Nucleus accumbens (tissue), 56 donors: ENCODE data around the gene SLC45A3.
A peak's percentile ranks its signal among the peaks of the same experiment; 100 is the strongest.
"Not testable (repeated sequence)": the region's sequence is repeated elsewhere in the genome, so short reads cannot be mapped to it uniquely, and the experiment has no call there.

Experiments
- DNase-seq, 56 donors: peaks; one replicate each; lab custom pipeline; 2025; lab: John Stamatoyannopoulos, UW

The SLC45A3 gene, protein sequence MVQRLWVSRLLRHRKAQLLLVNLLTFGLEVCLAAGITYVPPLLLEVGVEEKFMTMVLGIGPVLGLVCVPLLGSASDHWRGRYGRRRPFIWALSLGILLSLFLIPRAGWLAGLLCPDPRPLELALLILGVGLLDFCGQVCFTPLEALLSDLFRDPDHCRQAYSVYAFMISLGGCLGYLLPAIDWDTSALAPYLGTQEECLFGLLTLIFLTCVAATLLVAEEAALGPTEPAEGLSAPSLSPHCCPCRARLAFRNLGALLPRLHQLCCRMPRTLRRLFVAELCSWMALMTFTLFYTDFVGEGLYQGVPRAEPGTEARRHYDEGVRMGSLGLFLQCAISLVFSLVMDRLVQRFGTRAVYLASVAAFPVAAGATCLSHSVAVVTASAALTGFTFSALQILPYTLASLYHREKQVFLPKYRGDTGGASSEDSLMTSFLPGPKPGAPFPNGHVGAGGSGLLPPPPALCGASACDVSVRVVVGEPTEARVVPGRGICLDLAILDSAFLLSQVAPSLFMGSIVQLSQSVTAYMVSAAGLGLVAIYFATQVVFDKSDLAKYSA

DNA sequence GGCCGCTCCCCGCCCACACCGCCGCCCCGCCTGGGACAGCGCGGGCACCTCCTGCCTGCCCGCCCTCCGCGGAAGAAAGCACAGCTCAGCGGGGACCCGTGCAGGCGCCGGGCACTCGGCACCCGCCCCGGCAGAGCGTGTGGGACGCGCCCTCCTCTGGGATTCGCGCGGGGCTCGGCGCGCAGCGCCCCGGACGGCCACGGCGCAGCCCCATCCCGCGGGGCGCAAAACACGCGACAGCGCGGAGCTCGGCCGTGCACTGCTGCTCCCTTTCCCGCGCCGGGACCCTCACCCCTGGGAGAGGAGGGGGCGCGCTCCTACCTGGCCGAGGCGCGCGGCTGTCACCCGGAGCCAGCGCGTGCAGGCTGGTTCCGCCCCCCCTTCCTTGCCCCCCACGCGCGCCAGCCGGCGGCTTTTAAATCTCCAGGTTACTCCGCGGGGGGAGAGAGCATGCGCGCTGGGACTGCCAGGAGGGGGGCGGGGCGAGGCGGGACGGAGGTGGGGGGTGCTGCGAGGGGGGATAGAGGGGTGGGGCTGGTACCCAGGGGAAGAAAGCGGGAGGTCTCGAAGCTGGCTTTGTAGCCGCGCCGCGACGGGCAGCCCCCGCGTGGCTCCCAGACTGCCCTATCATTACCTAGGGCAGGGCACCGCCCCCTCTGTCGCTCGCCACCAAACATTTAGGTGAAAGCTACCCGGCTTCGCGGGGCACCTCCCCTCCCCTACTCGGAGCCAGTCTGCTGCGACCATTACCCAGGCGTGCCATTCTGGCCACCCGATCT, at the start of gene SLC45A3:
SLC45A3 (minus strand) TSS at position 437 of the 779 bp plus-strand sequence. CDS start 15,853 bp downstream, outside the sequence.
- peak in 37 of 56 donors; percentile 24 to 85 (median 54) for DNase-seq

- no peak for DNase-seq
Measured at GRCh38 chr1:205726619-205727125, 46.4 kb upstream of the SLC45A3 start.

DNA sequence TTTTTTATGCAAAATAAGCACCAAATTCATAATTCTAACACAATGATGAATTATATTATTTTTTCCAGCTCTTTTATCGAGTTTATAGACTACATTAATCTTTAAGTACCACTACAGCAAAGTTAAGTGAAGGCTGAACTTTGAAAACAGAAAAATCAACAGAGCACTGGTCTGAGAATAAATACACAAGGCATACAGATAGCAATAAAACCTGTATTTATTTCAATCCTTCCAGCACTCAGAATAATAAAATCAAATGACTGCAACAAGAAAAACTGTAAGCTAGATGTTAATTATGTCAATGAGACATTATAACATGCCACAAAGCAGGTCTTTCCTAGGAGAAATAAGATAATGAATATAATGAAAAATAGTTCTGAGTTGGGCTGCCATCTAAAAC, 45.2 kb upstream of the SLC45A3 start:
- no peak for DNase-seq

- not testable (repeated sequence) for DNase-seq
Measured at GRCh38 chr1:205720740-205721139, 40.4 kb upstream of the SLC45A3 start.

GRCh38 chr1:205719762-205720161, 39.5 kb upstream of the SLC45A3 start:
- no peak for DNase-seq

DNA sequence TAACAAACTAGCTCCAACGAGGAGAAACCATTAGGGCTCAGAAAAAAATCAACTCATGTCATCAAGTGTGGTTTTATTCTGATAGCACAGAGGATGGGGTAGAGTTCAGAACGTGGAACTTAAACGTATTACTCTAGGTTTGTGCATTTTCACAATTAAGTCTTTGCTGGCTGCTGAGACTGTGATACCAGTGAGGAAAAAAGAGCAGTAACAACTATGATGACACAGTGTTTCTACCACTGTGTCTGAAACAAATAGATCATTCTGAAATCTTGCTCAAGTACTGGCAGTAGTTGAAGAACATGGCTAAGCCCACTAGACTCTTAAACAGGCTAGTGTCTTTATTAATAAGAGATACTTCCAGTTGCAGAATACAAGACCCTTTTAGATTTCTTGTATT, 38.7 kb upstream of the SLC45A3 start:
- DNase-seq = no peak

DNA sequence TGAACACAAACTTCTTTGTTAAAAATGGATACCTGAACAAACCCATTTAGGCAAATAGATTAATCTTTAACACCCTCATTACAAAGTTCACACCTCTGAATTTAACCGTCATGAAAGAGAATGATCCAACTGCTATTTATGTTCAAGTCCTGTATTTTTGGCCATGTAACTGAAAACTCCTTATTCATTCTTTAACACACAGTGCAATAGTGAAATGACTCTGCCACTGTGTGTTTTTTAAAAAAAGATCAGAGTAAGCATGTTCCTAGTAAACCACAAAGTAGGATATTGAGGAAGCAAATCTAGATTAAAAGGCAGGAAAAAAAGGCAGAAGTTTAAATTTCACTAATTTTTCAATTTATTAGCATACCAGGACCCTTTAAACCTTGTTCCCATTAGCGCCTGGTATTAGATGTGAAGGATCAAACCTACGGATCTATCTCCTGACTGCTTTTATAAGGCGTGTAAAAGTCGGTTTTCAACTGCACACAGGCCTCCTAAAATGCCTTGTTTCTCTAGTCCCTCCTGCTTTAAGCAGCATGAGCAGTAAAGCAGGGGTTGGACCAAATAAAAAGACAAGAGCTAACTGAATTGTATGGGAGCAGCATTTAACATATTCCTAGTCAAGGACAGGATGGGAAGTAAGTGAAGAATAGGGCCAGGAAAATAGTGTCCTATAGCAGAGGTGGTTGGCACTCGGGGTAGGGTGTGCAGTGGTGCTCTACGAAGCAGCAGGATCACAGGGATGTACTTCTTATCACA, 36.2 kb upstream of the SLC45A3 start:
- DNase-seq = no peak

DNA sequence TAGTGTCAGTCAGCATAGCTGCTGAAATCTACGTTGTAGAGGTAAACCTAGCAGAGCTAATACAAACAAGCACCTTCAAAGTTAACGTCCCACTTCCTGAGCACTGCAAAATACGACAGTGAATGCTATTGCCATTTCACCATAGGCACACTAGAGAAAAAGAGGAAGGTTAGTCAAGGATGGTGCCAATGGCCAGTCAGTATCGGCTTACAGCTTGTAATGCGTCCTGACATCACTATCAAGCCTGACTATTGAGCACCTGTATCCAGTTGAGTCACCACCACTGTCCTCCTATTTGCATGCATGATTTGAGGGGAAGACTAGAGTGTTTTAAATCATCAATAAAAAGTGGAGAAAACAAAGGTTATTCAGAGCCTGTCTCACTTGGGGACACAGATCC, 35.3 kb upstream of the SLC45A3 start:
- no peak for DNase-seq

DNA sequence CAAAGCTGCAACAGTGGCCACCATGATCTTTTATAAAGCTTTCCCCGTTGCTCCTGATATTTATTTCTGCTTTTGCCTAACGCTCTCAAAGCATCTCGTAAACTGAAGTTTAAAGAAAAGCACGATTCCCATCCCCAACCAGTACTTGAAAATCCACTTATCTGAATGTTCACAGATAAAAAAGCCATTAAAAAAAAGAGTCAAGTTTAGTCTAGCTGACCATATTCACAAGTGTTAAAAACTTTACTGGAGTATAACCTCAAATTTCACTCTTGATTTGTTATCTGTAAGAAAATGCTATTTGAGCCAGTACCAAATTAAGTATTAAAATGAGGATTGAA, 34.6 kb upstream of the SLC45A3 start:
- DNase-seq = no peak

GRCh38 chr1:205714190-205714905, 34.0 kb upstream of the SLC45A3 start:
- DNase-seq = peak in 19 of 56 donors; percentile 2 to 32 (median 17)

DNA sequence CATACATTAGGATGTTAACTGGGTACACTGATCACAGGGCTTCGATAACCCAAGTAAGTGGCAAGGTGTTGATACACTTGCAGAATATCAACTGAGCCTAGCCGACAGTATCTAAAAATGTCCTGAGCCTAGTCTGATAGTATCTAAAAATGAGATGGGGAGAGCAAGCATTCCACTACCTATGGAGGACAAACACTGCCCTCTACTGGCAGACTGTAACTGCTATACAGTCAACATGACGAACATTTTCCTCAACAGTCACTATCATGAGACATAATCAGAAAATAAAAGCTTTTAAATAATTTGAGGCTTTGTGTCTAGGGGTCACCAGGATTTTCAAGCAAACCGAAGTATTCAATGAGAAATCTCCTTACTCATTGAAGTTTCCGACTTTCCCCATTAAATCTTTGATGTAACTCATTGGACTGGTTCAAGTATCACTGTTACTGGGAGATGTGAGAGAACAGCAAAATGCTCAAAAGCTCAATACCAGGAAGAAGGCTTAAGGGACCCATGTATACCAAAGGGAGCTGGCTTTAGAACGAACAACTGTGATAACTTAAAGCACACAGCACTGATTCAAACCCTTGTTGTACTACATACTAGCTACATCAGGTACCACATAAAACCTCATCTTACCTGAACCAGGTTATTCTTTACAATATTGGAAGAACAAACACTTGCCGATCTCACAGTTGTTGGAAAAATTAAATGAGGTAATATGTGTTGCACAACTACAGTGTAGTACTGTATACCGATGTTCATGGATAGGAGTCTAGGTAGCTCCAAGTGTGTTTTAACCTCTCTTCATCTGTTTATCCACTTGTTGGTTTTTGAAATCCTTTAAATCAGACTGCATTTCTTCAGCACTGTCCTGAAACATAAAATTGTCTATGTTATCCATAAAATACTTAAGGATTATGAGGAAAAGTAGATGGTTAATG, 31.1 kb upstream of the SLC45A3 start:
- DNase-seq = peak in 39 of 56 donors; percentile 4 to 86 (median 40)

- DNase-seq = no peak
Measured at GRCh38 chr1:205710201-205711062, 30.1 kb upstream of the SLC45A3 start.

DNA sequence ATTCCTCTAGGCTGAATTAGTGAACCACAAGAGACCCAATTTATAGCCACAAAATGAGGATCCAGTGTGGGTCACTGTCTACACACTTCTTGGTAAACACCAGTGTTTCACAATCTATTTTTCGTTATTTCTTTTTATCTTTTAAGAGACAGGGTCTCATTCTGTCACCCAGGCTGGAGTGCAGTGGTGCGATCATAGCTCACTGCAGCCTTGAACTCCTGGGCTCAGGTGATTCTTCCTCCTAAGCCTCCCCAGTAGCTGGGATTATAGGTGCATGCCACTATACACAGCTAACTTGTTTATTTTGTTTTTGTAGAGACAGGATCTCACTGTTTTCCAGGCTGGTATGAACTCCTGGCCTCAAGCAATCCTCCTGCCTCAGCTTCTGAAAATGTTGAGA, 29.3 kb upstream of the SLC45A3 start:
- no peak for DNase-seq

- DNase-seq = no peak
Measured at GRCh38 chr1:205709059-205709398, 28.7 kb upstream of the SLC45A3 start.

DNA sequence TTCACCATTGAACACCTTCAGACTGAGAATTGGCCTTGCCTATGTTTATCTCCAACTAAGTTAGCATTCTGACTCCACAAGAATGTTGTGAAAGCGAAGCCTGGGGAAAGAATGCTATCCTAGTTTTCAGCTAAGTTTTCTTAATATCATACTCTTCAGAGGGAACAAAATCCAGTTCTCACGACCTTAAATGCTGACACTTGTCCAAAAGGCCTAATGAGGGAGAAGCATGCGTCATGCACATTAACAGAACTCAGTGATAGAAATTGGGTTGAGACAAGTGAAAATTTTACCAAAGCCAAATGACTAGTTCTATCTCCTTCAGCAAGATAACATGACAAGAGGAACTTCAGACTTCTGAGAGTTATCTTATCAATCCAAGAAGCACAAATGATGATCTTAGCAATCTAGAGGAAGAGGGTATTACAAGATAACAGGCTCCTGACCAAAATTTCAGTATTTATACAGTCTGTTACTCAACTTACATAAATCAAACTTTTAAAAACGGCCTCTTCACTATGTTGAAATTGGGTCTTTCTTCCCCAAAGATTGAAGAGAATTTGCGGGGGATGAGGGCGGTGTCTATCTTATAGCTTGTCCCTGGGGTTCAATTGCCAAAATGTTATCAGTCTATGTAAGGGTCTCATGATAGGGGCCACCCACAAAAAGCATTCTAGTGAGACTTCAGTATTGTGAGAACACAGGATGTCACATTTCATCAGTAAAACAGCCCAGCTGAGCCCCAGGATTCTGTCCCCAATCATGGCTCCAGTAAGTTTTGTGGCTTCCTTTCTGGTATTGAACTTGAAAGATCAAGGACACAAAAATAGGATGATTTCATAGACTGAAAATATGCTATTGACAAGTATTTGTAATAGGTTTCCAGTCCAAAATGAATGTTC, 26.5 kb upstream of the SLC45A3 start:
- no peak for DNase-seq

- DNase-seq = no peak
Measured at GRCh38 chr1:205704903-205705302, 24.6 kb upstream of the SLC45A3 start.

- no peak for DNase-seq
Measured at GRCh38 chr1:205703072-205703471, 22.8 kb upstream of the SLC45A3 start.
